Activated T-cell treated with anti-CD3 and anti-CD28 coated beads, Interleukin-2, amount 50 U/mL, for 4 hours (primary cell): Measurements from ENCODE around the gene FBN3. TPM values are rescaled to one million over a fixed set of nuclear protein-coding genes. Genes with fewer than 3 reads are reported as not detected.

ENCODE experiments used
- ATAC-seq, 2 donors: fragments of 200-7000 bp; cut with Tn5 transposase; one replicate each; pipeline ENCODE4 v1.10.0; 2021
- DNase-seq: peaks from one replicate; pipeline ENCODE4 v3.0.0-alpha.2; 2020
- H3K27me3 Mint-ChIP-seq: one replicate; pipeline ENCODE4 v1.8.0; 2021; ENCODE audit warnings: low read depth, mixed read lengths
- H3K36me3 Mint-ChIP-seq: one replicate; pipeline ENCODE4 v1.8.0; 2022; ENCODE audit warnings: mixed read lengths; ENCODE audit not compliant: insufficient read depth
- H3K4me1 Mint-ChIP-seq: one replicate; pipeline ENCODE4 v1.8.0; 2021; ENCODE audit warnings: low read depth, mixed read lengths
- H3K4me3 Mint-ChIP-seq: one replicate; pipeline ENCODE4 v1.8.0; 2021; ENCODE audit warnings: mild to moderate bottlenecking, moderate library complexity, mixed read lengths
- H3K9me3 Mint-ChIP-seq: one replicate; pipeline ENCODE4 v1.8.0; 2021; ENCODE audit warnings: mixed read lengths
- total RNA-seq, 3 donors: library from RNA; stranded (reverse); gene quantifications; one replicate each; pipeline ENCODE4 v1.2.1, GENCODE V29; 2021

FBN3 gene
- total RNA-seq, 3 donors from 2014 or later: 0.03 TPM; not detected in 2

DNA sequence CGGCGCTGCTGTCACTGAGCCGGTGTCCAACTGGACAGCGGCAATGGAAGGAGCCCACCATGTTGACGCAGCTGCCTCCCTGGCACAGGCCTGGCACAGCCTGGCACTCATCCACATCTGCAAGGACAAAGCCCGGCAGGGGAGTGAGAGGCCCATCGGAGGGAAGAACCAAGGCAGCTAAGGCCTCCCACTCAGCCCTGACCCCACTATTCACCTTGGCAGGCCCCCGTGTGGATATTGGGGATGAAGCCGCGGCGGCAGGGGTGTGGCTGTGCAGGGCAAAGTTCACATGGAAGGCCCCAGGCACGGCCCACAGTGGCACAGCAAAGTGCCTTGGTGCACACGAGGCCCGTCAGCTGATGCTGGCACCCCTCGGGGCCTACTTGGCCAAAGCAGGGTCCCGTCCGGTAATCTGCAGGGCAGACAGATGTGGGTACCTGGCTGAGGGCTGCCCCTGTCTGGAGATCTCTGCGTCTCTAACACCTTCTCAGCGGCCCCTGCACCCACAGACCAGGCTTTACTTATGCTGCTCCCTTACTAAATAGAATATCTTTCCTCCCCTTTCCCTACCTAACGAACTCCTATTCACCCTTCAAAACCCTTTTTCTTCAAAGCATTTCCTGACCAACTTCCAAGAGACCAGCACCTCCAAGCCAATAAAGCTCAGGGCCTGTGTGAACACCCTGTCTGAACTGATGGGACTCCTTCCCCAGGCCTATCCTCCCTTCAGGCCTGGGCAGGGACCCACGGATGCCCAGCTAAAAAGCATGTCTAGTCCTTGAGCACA, 7.5 kb downstream of the FBN3 start:
- H3K4me3 Mint-ChIP-seq: no peak overlapping the region
- no peaks in the 10 kb centered on the region for H3K4me1 Mint-ChIP-seq
- DNase-seq (no peak), ATAC-seq (no peak)
- no peaks in the 10 kb centered on the region for H3K9me3 Mint-ChIP-seq
- H3K27me3 Mint-ChIP-seq: peaks cover 21% of the 10 kb centered on the region
- H3K36me3 Mint-ChIP-seq: no peaks in the 10 kb centered on the region

- ATAC-seq (no peak), DNase-seq (no peak)
- Mint-ChIP-seq H3K27me3 (peaks cover 6% of the 10 kb centered on the region), H3K9me3 (no peaks in the 10 kb centered on the region), H3K36me3 (no peaks in the 10 kb centered on the region), H3K4me1 (no peaks in the 10 kb centered on the region), H3K4me3 (no peak overlapping the region)
Measured at GRCh38 chr19:8138201-8138600, 11.2 kb downstream of the FBN3 start.

- Mint-ChIP-seq H3K9me3 (no peaks in the 10 kb centered on the region), H3K36me3 (no peaks in the 10 kb centered on the region), H3K27me3 (peaks cover 2% of the 10 kb centered on the region), H3K4me1 (no peaks in the 10 kb centered on the region), H3K4me3 (no peak overlapping the region)
- ATAC-seq (no peak), DNase-seq (no peak)
Measured at GRCh38 chr19:8137425-8137824, 12.0 kb downstream of the FBN3 start.

DNA sequence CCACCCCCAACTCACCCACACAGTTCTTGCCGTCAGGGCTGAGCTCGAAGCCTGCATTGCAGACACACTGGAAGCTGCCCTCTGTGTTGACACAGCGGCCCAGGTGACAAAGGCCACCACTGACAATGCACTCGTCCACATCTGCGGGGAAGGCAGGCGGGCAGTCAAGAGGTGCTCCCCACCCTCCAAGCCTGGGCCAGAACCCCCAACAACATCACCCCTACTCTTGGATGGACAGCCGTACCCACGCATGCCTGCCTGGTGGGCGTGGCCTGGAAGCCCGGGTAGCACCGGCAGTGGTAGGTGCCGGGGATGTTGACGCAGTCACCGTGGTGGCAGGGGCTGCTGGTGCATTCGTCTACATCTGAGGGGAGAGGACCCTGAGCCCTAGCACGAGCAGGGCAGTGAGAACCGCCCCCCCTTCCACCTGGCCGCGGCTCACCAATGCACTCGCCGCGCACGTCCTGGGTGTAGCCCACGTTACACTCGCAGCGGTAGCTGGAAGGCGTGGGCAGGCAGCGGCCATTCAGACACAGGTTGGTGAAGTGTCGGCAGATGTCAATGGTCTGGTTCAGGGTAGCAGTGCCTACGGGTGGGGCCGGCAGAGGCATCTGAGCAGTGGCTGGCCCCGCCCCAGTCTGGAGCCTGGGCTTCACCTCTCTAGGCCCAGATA, 13.3 kb downstream of the FBN3 start:
- no peaks in the 10 kb centered on the region for H3K4me1 Mint-ChIP-seq
- H3K27me3 Mint-ChIP-seq: no peaks in the 10 kb centered on the region
- no peaks in the 10 kb centered on the region for H3K36me3 Mint-ChIP-seq
- no peak overlapping the region for H3K4me3 Mint-ChIP-seq
- DNase-seq (no peak), ATAC-seq (no peak)
- H3K9me3 Mint-ChIP-seq: no peaks in the 10 kb centered on the region

GRCh38 chr19:8132858-8133458, 16.4 kb downstream of the FBN3 start:
- Mint-ChIP-seq H3K36me3 (no peaks in the 10 kb centered on the region), H3K27me3 (peaks cover 2% of the 10 kb centered on the region)

DNA sequence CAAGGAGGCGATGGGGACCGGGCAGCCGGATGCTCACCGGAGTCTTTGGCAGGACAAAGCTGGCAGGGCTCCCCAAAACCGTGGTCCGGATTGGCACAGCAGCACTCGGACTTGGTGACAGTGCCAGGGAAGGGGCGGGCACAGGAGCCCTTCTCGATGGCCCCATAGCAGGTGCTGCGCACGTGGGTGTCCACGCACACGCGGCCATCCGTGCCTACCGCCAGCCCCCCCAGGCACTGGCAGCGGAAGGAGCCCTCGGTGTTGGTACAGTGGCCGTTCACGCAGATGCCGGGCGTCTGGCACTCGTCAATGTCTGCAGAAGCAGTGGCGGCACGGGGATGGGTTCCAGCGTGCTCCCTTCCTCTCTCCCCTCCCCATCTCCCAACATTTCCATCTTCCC, 17.9 kb downstream of the FBN3 start:
- H3K9me3 Mint-ChIP-seq: no peaks in the 10 kb centered on the region
- no peak overlapping the region for H3K4me3 Mint-ChIP-seq
- no peaks in the 10 kb centered on the region for H3K4me1 Mint-ChIP-seq
- peaks cover 2% of the 10 kb centered on the region for H3K27me3 Mint-ChIP-seq
- no peak for DNase-seq
- no peak for ATAC-seq
- H3K36me3 Mint-ChIP-seq: no peaks in the 10 kb centered on the region

More at GRCh38 chr19:8132858-8133458, 16.4 kb downstream of the FBN3 start:
- Mint-ChIP-seq H3K4me1 (no peaks in the 10 kb centered on the region), H3K4me3 (no peak overlapping the region), H3K9me3 (no peaks in the 10 kb centered on the region)
- no peak for ATAC-seq
- DNase-seq: no peak

- Mint-ChIP-seq H3K36me3 (no peaks in the 10 kb centered on the region), H3K4me1 (no peaks in the 10 kb centered on the region), H3K9me3 (no peaks in the 10 kb centered on the region), H3K27me3 (peaks cover 2% of the 10 kb centered on the region), H3K4me3 (no peak overlapping the region)
- no peak for ATAC-seq
- no peak for DNase-seq
Measured at GRCh38 chr19:8129061-8129618, 20.3 kb downstream of the FBN3 start.

GRCh38 chr19:8128551-8128950, 20.8 kb downstream of the FBN3 start:
- no peak for DNase-seq
- H3K36me3 Mint-ChIP-seq: no peaks in the 10 kb centered on the region
- no peak for ATAC-seq
- H3K4me1 Mint-ChIP-seq: no peaks in the 10 kb centered on the region
- no peak overlapping the region for H3K4me3 Mint-ChIP-seq
- peaks cover 8% of the 10 kb centered on the region for H3K27me3 Mint-ChIP-seq
- no peaks in the 10 kb centered on the region for H3K9me3 Mint-ChIP-seq

GRCh38 chr19:8127311-8127710, 22.1 kb downstream of the FBN3 start:
- ATAC-seq: no peak
- H3K36me3 Mint-ChIP-seq: no peaks in the 10 kb centered on the region

DNA sequence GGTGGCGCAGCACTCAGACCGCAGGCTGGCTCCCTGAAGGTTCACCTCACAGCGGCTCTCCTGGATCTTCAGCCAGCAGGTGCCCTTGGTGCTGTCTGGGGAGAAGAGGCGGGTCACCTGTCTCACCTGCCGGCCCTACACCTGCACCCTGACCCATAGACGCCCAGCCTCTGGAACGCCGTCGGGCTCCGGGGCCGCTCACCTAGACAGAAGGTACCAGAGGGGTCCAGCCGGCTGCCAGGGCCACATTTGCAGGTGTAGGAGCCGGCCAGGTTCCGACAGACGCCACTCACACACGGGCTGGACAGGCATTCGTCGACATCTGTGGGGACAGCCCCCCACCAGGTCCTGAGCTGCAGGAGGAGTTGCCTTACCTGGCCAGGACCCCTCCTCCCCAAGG, 22.9 kb downstream of the FBN3 start:
- no peaks in the 10 kb centered on the region for H3K36me3 Mint-ChIP-seq
- ATAC-seq (no peak), DNase-seq (no peak)
- no peaks in the 10 kb centered on the region for H3K4me1 Mint-ChIP-seq
- no peaks in the 10 kb centered on the region for H3K9me3 Mint-ChIP-seq
- no peak overlapping the region for H3K4me3 Mint-ChIP-seq
- peaks cover 9% of the 10 kb centered on the region for H3K27me3 Mint-ChIP-seq

More at GRCh38 chr19:8127311-8127710, 22.1 kb downstream of the FBN3 start:
- H3K4me1 Mint-ChIP-seq: no peaks in the 10 kb centered on the region
- H3K9me3 Mint-ChIP-seq: no peaks in the 10 kb centered on the region
- no peak for DNase-seq
- no peak overlapping the region for H3K4me3 Mint-ChIP-seq
- H3K27me3 Mint-ChIP-seq: peaks cover 9% of the 10 kb centered on the region

- DNase-seq: no peak
- Mint-ChIP-seq H3K27me3 (peaks cover 9% of the 10 kb centered on the region), H3K9me3 (no peaks in the 10 kb centered on the region), H3K36me3 (no peaks in the 10 kb centered on the region), H3K4me1 (no peaks in the 10 kb centered on the region), H3K4me3 (no peak overlapping the region)
- no peak for ATAC-seq
Measured at GRCh38 chr19:8126008-8126407, 23.4 kb downstream of the FBN3 start.

GRCh38 chr19:8123683-8124082, 25.7 kb downstream of the FBN3 start:
- H3K4me3 Mint-ChIP-seq: no peak overlapping the region
- H3K4me1 Mint-ChIP-seq: no peaks in the 10 kb centered on the region
- H3K36me3 Mint-ChIP-seq: no peaks in the 10 kb centered on the region
- no peak for DNase-seq
- no peak for ATAC-seq
- peaks cover 6% of the 10 kb centered on the region for H3K27me3 Mint-ChIP-seq
- H3K9me3 Mint-ChIP-seq: no peaks in the 10 kb centered on the region

DNA sequence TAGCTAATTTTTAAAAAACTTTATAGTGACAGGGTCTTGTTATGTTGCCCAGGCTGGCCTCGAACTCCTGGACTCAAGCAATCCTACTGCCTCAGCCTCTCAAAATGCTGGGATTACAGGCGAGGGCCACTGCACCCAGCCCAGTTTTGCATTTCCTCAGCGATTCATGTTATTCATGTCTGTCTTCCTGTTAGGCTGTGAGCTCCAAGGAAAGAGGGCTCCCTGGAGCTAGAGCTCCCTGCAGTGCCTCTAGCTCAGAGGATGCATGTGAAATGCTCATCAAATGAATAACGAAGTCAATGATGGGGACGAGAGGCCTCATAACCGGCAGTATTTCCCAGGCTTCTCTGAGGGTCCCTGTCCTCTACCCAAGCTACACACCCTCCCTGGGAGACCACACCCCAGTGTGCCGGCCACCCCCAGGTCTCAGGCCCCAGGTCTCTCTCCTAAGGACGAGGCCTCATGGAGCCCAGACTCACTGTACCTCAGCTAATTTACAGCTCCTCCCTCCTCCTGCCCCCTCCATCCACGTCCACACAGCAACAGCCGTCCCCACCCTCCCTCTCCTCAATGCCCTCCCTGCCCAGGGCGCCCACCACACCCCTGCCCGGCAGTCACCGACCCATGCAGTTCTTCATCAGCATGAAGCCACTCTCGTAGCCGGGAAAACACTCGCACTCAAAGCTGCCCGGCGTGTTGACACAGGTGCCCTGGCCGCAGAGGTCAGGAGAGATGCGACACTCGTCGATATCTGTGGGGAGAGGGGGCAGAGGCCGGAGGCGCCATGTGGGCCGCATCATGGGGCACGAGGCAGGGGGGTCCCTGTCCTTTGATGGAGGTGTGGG, 28.5 kb downstream of the FBN3 start:
- ATAC-seq: no peak
- H3K4me1 Mint-ChIP-seq: no peaks in the 10 kb centered on the region

GRCh38 chr19:8117991-8118390, 31.4 kb downstream of the FBN3 start:
- Mint-ChIP-seq H3K27me3 (no peaks in the 10 kb centered on the region), H3K36me3 (no peaks in the 10 kb centered on the region), H3K4me3 (no peak overlapping the region), H3K9me3 (no peaks in the 10 kb centered on the region), H3K4me1 (no peaks in the 10 kb centered on the region)
- DNase-seq: no peak
- no peak for ATAC-seq

More for the DNA sequence above, 28.5 kb downstream of the FBN3 start:
- Mint-ChIP-seq H3K9me3 (no peaks in the 10 kb centered on the region), H3K4me3 (no peak overlapping the region), H3K27me3 (peaks cover 6% of the 10 kb centered on the region), H3K36me3 (no peaks in the 10 kb centered on the region)
- DNase-seq: no peak
